B cell (primary cell): ENCODE measurements around the gene HDGF. TPM values are rescaled to one million over a fixed set of nuclear protein-coding genes. Genes with fewer than 3 reads are reported as not detected.

ENCODE experiments used
- ATAC-seq: fragments of 200-7000 bp; cut with Tn5 transposase; one replicate; pipeline ENCODE4 v1.10.0; 2021; ENCODE audit warnings: low read depth, mild to moderate bottlenecking, moderate number of reproducible peaks, moderate library complexity
- CTCF ChIA-PET: fragments of 350-600 bp; sonication (Branson Sonifier 250); formaldehyde crosslinking; loops from one replicate; lab custom pipeline; 2021; ENCODE audit warnings: antibody characterized with exemption, inconsistent platforms; lab: Charles Lee
- POLR2A ChIA-PET: fragments of 350-600 bp; sonication (Branson Sonifier 250); formaldehyde crosslinking; loops from one replicate; lab custom pipeline; 2021; ENCODE audit warnings: antibody characterized with exemption; lab: Charles Lee
- DNase-seq: peaks from one replicate; pipeline ENCODE4 v3.0.0; 2013
- H2AFZ ChIP-seq: 2 replicates; pipeline ENCODE4 v1.6.1; 2012; ENCODE audit warnings: mild to moderate bottlenecking, low read depth, low read length; ENCODE audit not compliant: insufficient read depth, poor library complexity, severe bottlenecking
- H3K27ac ChIP-seq, 2 donors: 1 replicate in 1 of 2; 2 replicates in 1 of 2; pipeline ENCODE4 v1.5.1; 2012 to 2013; ENCODE audit warnings: low read length in 2 of 2, mild to moderate bottlenecking in 2 of 2, moderate library complexity in 1 of 2
- H3K27me3 ChIP-seq, 4 experiments: fragments of 200-600 bp in 1 of 4; sonication (generic) in 1 of 4; replicated peaks in 1 of 4; 1 replicate in 2 of 4; 2 replicates in 2 of 4; pipeline versions ENCODE4 v1.6.1 to v1.7.0; 2013 to 2016; ENCODE audit warnings: low read length in 3 of 4, mild to moderate bottlenecking in 2 of 4, mixed read lengths in 1 of 4, moderate library complexity in 1 of 4; ENCODE audit not compliant: insufficient read depth in 4 of 4, control insufficient read depth in 3 of 4; ENCODE audit errors: control extremely low read depth in 1 of 4
- H3K36me3 ChIP-seq, 2 experiments: replicated peaks in 1 of 2; 1 replicate in 1 of 2; 2 replicates in 1 of 2; pipeline versions ENCODE4 v1.6.1 to v1.7.1; 2013; ENCODE audit warnings: low read length in 1 of 2; ENCODE audit not compliant: insufficient read depth in 2 of 2, control insufficient read depth in 1 of 2; ENCODE audit errors: control extremely low read depth in 1 of 2, extremely low read depth in 1 of 2
- H3K4me1 ChIP-seq, 2 donors: fragments of 200-600 bp in 1 of 2; sonication (generic) in 1 of 2; 1 replicate in 1 of 2; 2 replicates in 1 of 2; pipeline versions ENCODE4 v1.5.1 to v1.6.1; 2013 to 2017; ENCODE audit warnings: low read length in 2 of 2; ENCODE audit not compliant: control insufficient read depth in 2 of 2, insufficient read depth in 2 of 2
- H3K4me2 ChIP-seq: replicated peaks from 2 replicates; pipeline ENCODE3; 2012; ENCODE audit warnings: mild to moderate bottlenecking, low read depth, low read length; ENCODE audit not compliant: poor library complexity, severe bottlenecking
- H3K4me3 ChIP-seq, 5 experiments: fragments of 200-600 bp in 1 of 5; sonication (generic) in 1 of 5; 1 replicate in 3 of 5; 2 replicates in 2 of 5; pipeline versions ENCODE4 v1.5.1 to v1.7.0; 2011 to 2016; ENCODE audit warnings: low read length in 4 of 5, mild to moderate bottlenecking in 4 of 5, low read depth in 2 of 5, control low read depth in 1 of 5, moderate library complexity in 1 of 5; ENCODE audit not compliant: insufficient read depth in 1 of 5; ENCODE audit errors: control extremely low read depth in 1 of 5, extremely low read depth in 1 of 5
- H3K79me2 ChIP-seq: fragments of 200-600 bp; sonication (generic); one replicate; pipeline ENCODE4 v1.6.0; 2016; ENCODE audit warnings: low read length; ENCODE audit not compliant: control insufficient read depth, insufficient read depth
- H3K9ac ChIP-seq: fragments of 200-600 bp; sonication (generic); 2 replicates; pipeline ENCODE4 v1.6.1; 2017; ENCODE audit warnings: mild to moderate bottlenecking, low read length, moderate library complexity
- H3K9me3 ChIP-seq, 3 donors: one replicate each; pipeline versions ENCODE4 v1.6.1 to v1.7.1; 2013; ENCODE audit warnings: low read length in 2 of 3; ENCODE audit not compliant: control insufficient read depth in 2 of 3, insufficient read depth in 1 of 3; ENCODE audit errors: control extremely low read depth in 1 of 3
- H4K20me1 ChIP-seq: 2 replicates; pipeline ENCODE4 v1.6.0; 2012; ENCODE audit warnings: mild to moderate bottlenecking, low read length; ENCODE audit not compliant: insufficient read depth, control insufficient read depth, poor library complexity, severe bottlenecking
- H3K27ac Mint-ChIP-seq: one replicate; pipeline ENCODE4 v1.8.0; 2021; ENCODE audit warnings: mixed read lengths
- H3K27me3 Mint-ChIP-seq: one replicate; pipeline ENCODE4 v1.8.0; 2021; ENCODE audit warnings: mixed read lengths
- H3K4me1 Mint-ChIP-seq: one replicate; pipeline ENCODE4 v1.8.0; 2021; ENCODE audit warnings: mixed read lengths
- H3K4me3 Mint-ChIP-seq: one replicate; pipeline ENCODE4 v1.8.0; 2021; ENCODE audit warnings: mixed read lengths
- H3K9me3 Mint-ChIP-seq: one replicate; pipeline ENCODE4 v1.8.0; 2022; ENCODE audit warnings: mixed read lengths; ENCODE audit not compliant: insufficient read depth
- EZH2 ChIP-seq: IDR thresholded peaks from 2 replicates; pipeline ENCODE4 v1.6.1; 2012; ENCODE audit warnings: borderline replicate concordance, low read depth, mild to moderate bottlenecking, moderate library complexity, low read length; ENCODE audit not compliant: insufficient read depth, poor library complexity, severe bottlenecking
- WGBS: methylation state at CpG from one replicate; pipeline ENCODE4 v1.1.5; 2013; ENCODE audit warnings: missing lambda C conversion rate; ENCODE audit not compliant: insufficient coverage; 5-methylcytosine and 5-hydroxymethylcytosine counted together
- intact Hi-C: fragments of 100-400 bp; cut with micrococcal nuclease; formaldehyde crosslinking; loops from one replicate; pipeline ENCODE4 v1.10.0; 2022
- polyA plus RNA-seq: library from polyadenylated mRNA; depleted of rRNA; stranded (reverse); fragments of >200 nt; gene quantifications from 2 replicates; pipeline ENCODE4 v1.2.3, GENCODE V29; 2012
- total RNA-seq, 2 donors: library from RNA; stranded (reverse); fragments of 120-200 nt in 1 of 2; gene quantifications; 1 replicate in 1 of 2; 2 replicates in 1 of 2; pipeline versions ENCODE4 v1.2.3 to v1.2.4, GENCODE V29; 2013 to 2022
- TF ChIP-seq, protein P1 (sequence below): fragments of 200-600 bp; IDR thresholded peaks from one replicate; pipeline ENCODE4 v1.8.0; 2022; ENCODE audit warnings: antibody characterized with exemption, mild to moderate bottlenecking

HDGF gene
- total and polyA plus RNA-seq, 2 donors (not counting 1 experiment from before 2014, with no cell fraction given), result 40.3 to 89.9 TPM

DNA sequence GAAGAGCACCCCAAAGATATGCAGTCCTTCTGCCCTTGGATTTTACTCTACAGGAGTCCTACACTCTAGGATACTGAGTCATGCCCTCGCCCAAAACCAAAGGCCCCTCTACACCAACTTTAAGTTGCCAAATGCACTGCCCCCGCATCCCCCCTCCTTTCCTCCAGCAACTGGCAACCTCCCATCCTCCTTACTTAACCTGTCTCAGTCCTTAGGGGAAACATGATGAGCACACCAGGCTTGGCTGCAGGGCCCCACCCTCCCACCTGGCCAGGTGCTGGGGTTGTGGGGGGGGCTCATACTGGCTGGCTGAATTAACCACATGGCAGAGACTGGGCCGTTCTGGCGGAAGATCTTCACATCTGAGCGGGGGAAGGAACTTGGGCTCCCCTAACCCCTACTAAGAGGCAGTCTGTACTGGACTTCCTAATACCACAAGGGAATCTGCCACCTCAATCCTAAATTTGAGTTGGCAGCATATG, 1.2 kb downstream of the HDGF start:
- intact Hi-C loops, result loop anchor here (5.0 kb wide), 1 partner anchor 413 kb away; the partner anchor contains the start of genes CCT3 and TSACC
- peaks cover 67% of the 10 kb centered on the region for H3K79me2 ChIP-seq
- H3K27ac ChIP-seq, result peak overlapping the region; percentile 58 to 81
- Mint-ChIP-seq H3K27ac (peak overlapping the region; percentile 91), H3K27me3 (no peaks in the 10 kb centered on the region), H3K4me1 (peaks cover 72% of the 10 kb centered on the region), H3K4me3 (peak overlapping the region; percentile 93), H3K9me3 (no peaks in the 10 kb centered on the region)
- no peaks in the 10 kb centered on the region for H3K36me3 ChIP-seq
- DNase-seq (peak; percentile 61), ATAC-seq (no peak)
- peak overlapping the region; percentile 78 for H3K4me2 ChIP-seq
- peak overlapping the region; percentile 71 to 95 (median 86) for H3K4me3 ChIP-seq
- ChIA-PET CTCF (interaction anchor here (2.6 to 3.2 kb wide), 2 partner anchors 16 to 24 kb away, joined by 15 to 24 read pairs; partner anchors contain the start of gene PRCC), POLR2A (interaction anchor here (0.6 to 2.6 kb wide), 3 partner anchors 9 to 618 kb away, joined by 5 to 29 read pairs (median 21); partner anchors contain the start of genes ISG20L2, METTL25B and MRPL24)
- H2AFZ ChIP-seq, result peak overlapping the region; percentile 82
- H3K9ac ChIP-seq, result peak overlapping the region; percentile 78
- H3K9me3 ChIP-seq, result no peaks in the 10 kb centered on the region
- H3K27me3 ChIP-seq, result no peaks in the 10 kb centered on the region
- peaks cover 16% of the 10 kb centered on the region for H4K20me1 ChIP-seq
- peaks cover 53 to 68% of the 10 kb centered on the region in 2 donors for H3K4me1 ChIP-seq
- no peak for TF ChIP-seq EZH2
- TF ChIP-seq, protein P1, sequence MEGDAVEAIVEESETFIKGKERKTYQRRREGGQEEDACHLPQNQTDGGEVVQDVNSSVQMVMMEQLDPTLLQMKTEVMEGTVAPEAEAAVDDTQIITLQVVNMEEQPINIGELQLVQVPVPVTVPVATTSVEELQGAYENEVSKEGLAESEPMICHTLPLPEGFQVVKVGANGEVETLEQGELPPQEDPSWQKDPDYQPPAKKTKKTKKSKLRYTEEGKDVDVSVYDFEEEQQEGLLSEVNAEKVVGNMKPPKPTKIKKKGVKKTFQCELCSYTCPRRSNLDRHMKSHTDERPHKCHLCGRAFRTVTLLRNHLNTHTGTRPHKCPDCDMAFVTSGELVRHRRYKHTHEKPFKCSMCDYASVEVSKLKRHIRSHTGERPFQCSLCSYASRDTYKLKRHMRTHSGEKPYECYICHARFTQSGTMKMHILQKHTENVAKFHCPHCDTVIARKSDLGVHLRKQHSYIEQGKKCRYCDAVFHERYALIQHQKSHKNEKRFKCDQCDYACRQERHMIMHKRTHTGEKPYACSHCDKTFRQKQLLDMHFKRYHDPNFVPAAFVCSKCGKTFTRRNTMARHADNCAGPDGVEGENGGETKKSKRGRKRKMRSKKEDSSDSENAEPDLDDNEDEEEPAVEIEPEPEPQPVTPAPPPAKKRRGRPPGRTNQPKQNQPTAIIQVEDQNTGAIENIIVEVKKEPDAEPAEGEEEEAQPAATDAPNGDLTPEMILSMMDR, result no peak
- 14% methylated on average over 1 of the region's 5 CpGs for WGBS

DNA sequence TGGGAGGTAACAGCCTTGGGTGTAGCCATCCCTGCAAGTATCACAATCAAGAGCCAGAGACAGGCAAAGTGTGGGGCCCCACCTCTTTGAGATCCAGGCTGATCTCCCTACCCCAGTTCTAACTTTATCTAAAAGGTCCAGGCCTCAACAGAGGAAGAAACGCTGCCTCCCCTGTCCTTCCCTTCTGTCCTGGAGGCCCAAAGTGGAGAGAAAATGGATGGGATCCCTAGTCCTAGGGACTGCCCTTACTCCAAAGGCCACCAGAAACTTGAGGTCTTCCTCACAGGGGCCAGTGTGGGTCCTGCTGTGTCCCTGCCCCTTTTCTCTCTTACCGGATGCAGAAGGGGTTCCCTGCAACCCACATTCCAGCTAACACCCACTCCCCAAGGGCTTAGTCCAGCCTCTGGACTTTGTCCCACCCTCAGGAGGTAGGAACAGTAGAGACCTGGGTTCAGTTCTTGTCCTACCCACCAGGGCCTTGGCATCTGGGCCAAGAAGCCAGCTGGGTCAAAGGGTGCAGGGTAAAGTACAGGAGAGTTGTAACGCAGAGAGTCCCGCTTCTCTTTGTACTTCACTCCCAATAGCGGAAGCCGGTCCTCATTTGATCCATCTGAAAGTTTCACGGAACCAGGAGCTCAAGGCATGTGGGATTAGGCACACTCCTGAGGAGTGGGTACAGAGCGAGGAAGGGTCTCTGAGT, 1.9 kb downstream of the HDGF start:
- POLR2A ChIA-PET, result interaction anchor here (0.6 kb wide), 1 partner anchor 617 kb away, joined by 5 read pairs; no protein-coding TSS in a partner anchor

More for the DNA sequence above, 1.9 kb downstream of the HDGF start:
- WGBS, result 25% methylated on average over 3 of the region's 8 CpGs
- no peaks in the 10 kb centered on the region for H3K27me3 ChIP-seq
- peak overlapping the region in 4 of 5 experiments; percentile 72 to 95 (median 90) for H3K4me3 ChIP-seq
- CTCF ChIA-PET, result interaction anchor here (3.2 kb wide), 1 partner anchor 23 kb away, joined by 24 read pairs; no protein-coding TSS in a partner anchor
- Mint-ChIP-seq H3K4me1 (peaks cover 69% of the 10 kb centered on the region), H3K4me3 (peak overlapping the region; percentile 93), H3K27me3 (no peaks in the 10 kb centered on the region), H3K9me3 (no peaks in the 10 kb centered on the region), H3K27ac (peak overlapping the region; percentile 91)
- H3K27ac ChIP-seq, result peak overlapping the region; percentile 58 to 81
- intact Hi-C loops, result loop anchor here (5.0 kb wide), 1 partner anchor 412 kb away; the partner anchor contains the start of genes CCT3 and TSACC
- peak overlapping the region; percentile 78 for H3K4me2 ChIP-seq
- no peak for TF ChIP-seq EZH2
- TF ChIP-seq, protein P1, result no peak
- peaks cover 67% of the 10 kb centered on the region for H3K79me2 ChIP-seq
- H2AFZ ChIP-seq, result no peak overlapping the region
- H4K20me1 ChIP-seq, result peaks cover 16% of the 10 kb centered on the region
- no peak for ATAC-seq
- no peaks in the 10 kb centered on the region for H3K9me3 ChIP-seq
- DNase-seq, result no peak
- peaks cover 53 to 64% of the 10 kb centered on the region in 2 donors for H3K4me1 ChIP-seq
- H3K36me3 ChIP-seq, result peaks cover 0 to 6% of the 10 kb centered on the region in 2 experiments
- H3K9ac ChIP-seq, result peak overlapping the region; percentile 78
